Effector memory CD8-positive, alpha-beta T cell (primary cell): ENCODE measurements around the gene KDM2B.
A peak's percentile ranks its signal among the peaks of the same experiment; 100 is the strongest.

Source experiments
- ATAC-seq: fragments of 150-1000 bp; cut with Tn5 transposase; replicated peaks from 2 replicates; pipeline ENCODE4 v1.10.0; 2021; ENCODE audit warnings: mild to moderate bottlenecking, moderate library complexity
- DNase-seq, 3 experiments: peaks; one replicate each; pipeline ENCODE4 v3.0.0; 2021
- H3K27ac Mint-ChIP-seq, 2 donors: one replicate each; pipeline ENCODE4 v1.8.0; 2022; ENCODE audit warnings: mild to moderate bottlenecking in 2 of 2, mixed read lengths in 2 of 2, moderate library complexity in 2 of 2
- H3K27me3 Mint-ChIP-seq, 2 donors: one replicate each; pipeline ENCODE4 v1.8.0; 2022; ENCODE audit warnings: mixed read lengths in 2 of 2
- H3K36me3 Mint-ChIP-seq: one replicate; pipeline ENCODE4 v1.8.0; 2022; ENCODE audit warnings: mild to moderate bottlenecking, moderate library complexity, mixed read lengths; ENCODE audit not compliant: insufficient read depth
- H3K4me1 Mint-ChIP-seq, 2 donors: one replicate each; pipeline ENCODE4 v1.8.0; 2022; ENCODE audit warnings: low read depth in 2 of 2, mixed read lengths in 2 of 2
- H3K4me3 Mint-ChIP-seq, 2 donors: one replicate each; pipeline ENCODE4 v1.8.0; 2022; ENCODE audit warnings: mild to moderate bottlenecking in 2 of 2, mixed read lengths in 2 of 2, moderate library complexity in 2 of 2
- H3K9me3 Mint-ChIP-seq, 2 donors: one replicate each; pipeline ENCODE4 v1.8.0; 2022; ENCODE audit warnings: mixed read lengths in 2 of 2

Gene KDM2B

GRCh38 chr12:121568518-121568917 is 12.3 kb downstream of the KDM2B start:
- Mint-ChIP-seq H3K4me3 (no peak overlapping the region), H3K36me3 (peaks cover 50% of the 10 kb centered on the region), H3K27me3 (no peaks in the 10 kb centered on the region), H3K4me1 (peaks cover 16 to 19% of the 10 kb centered on the region in 2 donors), H3K9me3 (no peaks in the 10 kb centered on the region), H3K27ac (no peak overlapping the region)
- DNase-seq = no peak
- no peak for ATAC-seq

GRCh38 chr12:121565076-121565475 is 15.7 kb downstream of the KDM2B start:
- ATAC-seq = no peak
- no peak overlapping the region for H3K4me3 Mint-ChIP-seq
- H3K27ac Mint-ChIP-seq = no peak overlapping the region
- H3K27me3 Mint-ChIP-seq = no peaks in the 10 kb centered on the region
- peaks cover 33% of the 10 kb centered on the region for H3K36me3 Mint-ChIP-seq
- peaks cover 10% of the 10 kb centered on the region in 2 donors for H3K4me1 Mint-ChIP-seq
- no peak for DNase-seq
- no peaks in the 10 kb centered on the region for H3K9me3 Mint-ChIP-seq

- Mint-ChIP-seq H3K27ac (peak overlapping the region in 1 of 2 donors; percentile 35), H3K27me3 (no peaks in the 10 kb centered on the region), H3K4me1 (peaks cover 8 to 12% of the 10 kb centered on the region in 2 donors), H3K36me3 (peaks cover 39% of the 10 kb centered on the region), H3K9me3 (no peaks in the 10 kb centered on the region), H3K4me3 (no peak overlapping the region)
- ATAC-seq = no peak
- DNase-seq = no peak
Measured at GRCh38 chr12:121562488-121562887, 18.3 kb downstream of the KDM2B start.

GRCh38 chr12:121561009-121561395 is 19.8 kb downstream of the KDM2B start:
- no peak for ATAC-seq
- Mint-ChIP-seq H3K4me1 (peaks cover 12 to 15% of the 10 kb centered on the region in 2 donors), H3K27ac (no peak overlapping the region), H3K27me3 (no peaks in the 10 kb centered on the region), H3K4me3 (no peak overlapping the region), H3K36me3 (peaks cover 46% of the 10 kb centered on the region), H3K9me3 (no peaks in the 10 kb centered on the region)
- no peak for DNase-seq

DNA sequence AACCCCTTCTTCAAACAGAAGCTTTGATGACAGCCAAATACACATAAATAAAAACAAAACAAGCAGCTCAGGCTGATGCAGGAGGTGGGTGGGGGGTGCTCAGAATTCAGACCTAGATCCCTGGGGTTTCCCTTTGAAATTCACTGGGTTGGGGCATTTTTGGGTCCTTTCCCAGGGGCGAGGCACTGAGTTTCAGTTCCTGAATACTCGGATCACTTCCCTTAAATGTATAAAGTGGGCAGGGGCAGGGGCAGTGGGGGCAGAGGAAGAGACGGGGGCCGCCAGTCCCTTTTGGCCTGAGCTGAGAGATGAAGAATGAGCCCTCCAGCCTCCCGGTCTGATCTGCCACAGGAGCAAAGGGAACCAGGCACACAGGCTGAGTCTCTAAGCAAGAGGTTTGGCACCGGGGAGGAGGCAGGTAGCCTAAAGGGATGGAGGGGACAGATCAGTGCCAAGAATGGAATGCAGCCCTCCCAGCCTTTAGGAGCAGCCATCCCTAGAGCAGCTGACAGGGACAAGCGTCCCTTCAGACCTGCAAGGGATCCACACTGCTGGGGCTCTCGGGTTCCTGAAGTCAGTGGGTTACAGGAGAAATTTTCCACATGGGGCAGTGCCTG is 20.3 kb downstream of the KDM2B start:
- DNase-seq = no peak

DNA sequence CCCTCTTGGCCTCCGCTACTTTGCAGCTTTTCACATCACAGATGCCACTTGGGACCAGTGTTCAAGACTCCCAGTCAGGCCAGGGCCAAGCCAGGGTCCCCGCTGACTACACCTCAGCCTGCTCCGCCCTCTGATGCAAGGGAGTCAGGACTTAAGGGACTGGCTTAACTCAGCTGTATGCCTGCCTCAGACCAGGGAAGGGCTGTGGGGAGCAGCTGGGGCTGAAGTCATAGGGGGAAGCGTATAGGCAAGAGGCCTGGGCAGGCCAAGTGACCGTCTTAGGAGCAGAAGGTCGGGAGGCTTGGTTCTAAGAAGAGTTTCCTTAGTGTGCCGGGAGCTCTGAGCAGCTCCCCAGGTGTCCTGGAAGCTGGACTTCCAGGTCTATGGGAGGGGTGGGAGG is 21.9 kb downstream of the KDM2B start:
- DNase-seq (no peak), ATAC-seq (no peak)
- H3K9me3 Mint-ChIP-seq = no peaks in the 10 kb centered on the region
- H3K27ac Mint-ChIP-seq = peak overlapping the region; percentile 96 to 98
- no peaks in the 10 kb centered on the region for H3K27me3 Mint-ChIP-seq
- peaks cover 44% of the 10 kb centered on the region for H3K36me3 Mint-ChIP-seq
- H3K4me3 Mint-ChIP-seq = peak overlapping the region; percentile 43 to 58
- peaks cover 12 to 15% of the 10 kb centered on the region in 2 donors for H3K4me1 Mint-ChIP-seq

More for the DNA sequence above, 20.3 kb downstream of the KDM2B start:
- ATAC-seq = no peak
- Mint-ChIP-seq H3K27ac (peak overlapping the region; percentile 82 to 96), H3K4me3 (no peak overlapping the region), H3K4me1 (peaks cover 12 to 15% of the 10 kb centered on the region in 2 donors), H3K9me3 (no peaks in the 10 kb centered on the region), H3K27me3 (no peaks in the 10 kb centered on the region), H3K36me3 (peaks cover 47% of the 10 kb centered on the region)

DNA sequence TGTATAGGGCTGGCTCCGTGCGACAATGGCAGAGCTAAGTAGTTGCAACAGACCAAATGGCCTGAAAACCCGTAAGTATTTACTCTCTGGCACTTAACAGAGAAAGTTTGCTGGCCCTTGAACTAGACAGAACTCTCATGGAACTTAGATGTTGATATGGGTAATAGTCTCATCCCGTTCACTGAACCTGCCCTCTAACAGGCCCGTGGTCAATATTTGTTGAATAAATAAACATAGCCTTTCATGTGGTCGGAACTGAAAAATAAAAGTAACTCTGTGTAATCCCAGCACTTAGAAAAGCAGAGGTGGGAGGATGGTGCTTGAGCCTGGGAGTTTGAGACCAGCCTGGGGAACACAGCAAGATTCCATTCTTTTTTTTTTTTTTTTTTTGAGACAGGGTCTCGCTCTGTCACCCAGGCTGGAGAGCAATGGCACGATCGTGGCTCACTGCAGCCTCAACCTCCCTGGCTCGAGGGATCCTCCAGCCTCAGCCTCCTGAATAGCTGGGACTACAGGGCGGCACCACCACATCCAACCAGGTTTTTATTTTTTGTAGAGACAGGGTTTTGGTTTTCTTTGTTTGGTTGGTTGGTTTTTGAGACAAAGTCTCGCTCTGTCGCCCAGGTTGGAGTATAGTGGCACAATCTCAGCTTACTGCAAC is 29.7 kb downstream of the KDM2B start:
- peak overlapping the region; percentile 31 to 42 for H3K4me3 Mint-ChIP-seq
- H3K36me3 Mint-ChIP-seq = peaks cover 39% of the 10 kb centered on the region
- H3K9me3 Mint-ChIP-seq = no peaks in the 10 kb centered on the region
- ATAC-seq (no peak), DNase-seq (no peak)
- peaks cover 10 to 11% of the 10 kb centered on the region in 2 donors for H3K4me1 Mint-ChIP-seq
- H3K27me3 Mint-ChIP-seq = no peaks in the 10 kb centered on the region
- peak overlapping the region; percentile 96 to 97 for H3K27ac Mint-ChIP-seq

DNA sequence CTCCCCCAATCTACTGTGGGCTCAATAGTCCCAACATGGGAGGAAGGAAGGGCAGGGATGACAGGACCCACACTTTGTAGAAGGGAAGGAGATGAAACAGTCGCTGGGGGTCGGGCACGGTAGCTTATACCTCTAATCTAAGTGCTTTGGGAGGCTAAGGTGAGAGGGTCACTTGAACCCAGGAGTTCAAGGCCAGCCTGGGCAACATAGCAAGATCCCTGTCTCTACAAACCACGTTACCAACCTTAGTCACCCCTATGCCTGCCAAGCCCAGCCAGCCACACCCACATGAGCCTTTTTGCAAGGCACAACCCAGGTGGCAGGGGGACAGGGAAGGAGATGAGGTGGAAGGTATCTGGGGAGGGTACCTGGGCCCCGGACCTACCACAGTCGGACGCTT is 31.7 kb downstream of the KDM2B start:
- H3K27ac Mint-ChIP-seq = no peak overlapping the region
- H3K9me3 Mint-ChIP-seq = no peaks in the 10 kb centered on the region
- no peak for ATAC-seq
- no peak for DNase-seq
- peaks cover 46% of the 10 kb centered on the region for H3K36me3 Mint-ChIP-seq
- H3K4me1 Mint-ChIP-seq = peaks cover 10 to 12% of the 10 kb centered on the region in 2 donors
- no peaks in the 10 kb centered on the region for H3K27me3 Mint-ChIP-seq
- H3K4me3 Mint-ChIP-seq = no peak overlapping the region

DNA sequence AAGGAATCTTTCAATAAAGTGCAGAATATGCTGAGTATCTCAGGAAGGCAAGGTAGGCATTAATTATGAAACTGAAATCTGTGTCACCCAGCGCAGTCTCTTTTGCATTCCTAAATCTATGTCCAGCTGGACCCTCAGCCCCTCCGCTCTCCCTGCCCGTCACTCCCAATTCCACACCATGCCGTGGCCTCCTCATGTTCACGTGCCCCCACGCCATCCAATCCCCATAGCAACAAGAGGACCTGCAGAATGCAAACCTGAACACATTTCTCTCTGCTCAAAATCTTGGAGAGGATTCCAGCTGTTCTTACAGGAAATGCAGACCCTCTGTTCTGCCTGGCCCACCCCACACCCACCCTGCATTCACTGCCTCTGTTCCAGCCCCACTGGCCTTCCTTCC is 35.3 kb downstream of the KDM2B start:
- Mint-ChIP-seq H3K27me3 (no peaks in the 10 kb centered on the region), H3K36me3 (peaks cover 38% of the 10 kb centered on the region), H3K9me3 (no peaks in the 10 kb centered on the region), H3K4me1 (peaks cover 0 to 8% of the 10 kb centered on the region in 2 donors), H3K4me3 (no peak overlapping the region), H3K27ac (no peak overlapping the region)
- ATAC-seq = no peak
- DNase-seq = no peak

DNA sequence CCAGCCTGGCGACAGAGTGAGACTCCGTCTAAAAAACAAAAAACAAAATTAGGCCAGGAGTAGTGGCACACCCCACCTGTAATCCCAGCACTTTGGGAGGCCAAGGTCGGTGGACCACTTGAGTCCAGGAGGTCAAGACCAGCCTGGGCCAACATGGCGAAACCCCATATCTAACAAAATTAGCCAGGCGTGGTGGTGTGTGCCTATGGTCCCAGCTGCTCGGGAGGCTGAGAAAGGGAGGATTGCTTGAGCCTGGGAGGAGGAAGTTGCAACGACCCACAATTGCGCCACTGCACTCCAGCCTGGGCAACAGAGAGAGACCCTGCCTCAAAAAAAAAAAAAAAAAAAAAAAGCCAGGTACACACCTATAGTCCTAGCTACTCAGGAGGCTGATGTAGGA is 37.0 kb downstream of the KDM2B start:
- H3K9me3 Mint-ChIP-seq = no peaks in the 10 kb centered on the region
- no peaks in the 10 kb centered on the region for H3K27me3 Mint-ChIP-seq
- no peak overlapping the region for H3K4me3 Mint-ChIP-seq
- H3K27ac Mint-ChIP-seq = no peak overlapping the region
- ATAC-seq (no peak), DNase-seq (no peak)
- H3K36me3 Mint-ChIP-seq = peaks cover 40% of the 10 kb centered on the region
- peaks cover 10 to 16% of the 10 kb centered on the region in 2 donors for H3K4me1 Mint-ChIP-seq

GRCh38 chr12:121539908-121540307 is 40.9 kb downstream of the KDM2B start:
- Mint-ChIP-seq H3K9me3 (no peaks in the 10 kb centered on the region), H3K4me1 (peaks cover 41 to 43% of the 10 kb centered on the region in 2 donors), H3K4me3 (no peak overlapping the region), H3K27ac (peak overlapping the region; percentile 28 to 44), H3K27me3 (no peaks in the 10 kb centered on the region), H3K36me3 (peaks cover 47% of the 10 kb centered on the region)
- no peak for ATAC-seq
- no peak for DNase-seq

GRCh38 chr12:121538699-121539061 is 42.1 kb downstream of the KDM2B start:
- Mint-ChIP-seq H3K36me3 (peaks cover 48% of the 10 kb centered on the region), H3K4me1 (peaks cover 49 to 50% of the 10 kb centered on the region in 2 donors), H3K27me3 (no peaks in the 10 kb centered on the region), H3K4me3 (peak overlapping the region; percentile 83 to 85), H3K27ac (peak overlapping the region; percentile 93 to 95), H3K9me3 (no peaks in the 10 kb centered on the region)
- DNase-seq (no peak), ATAC-seq (no peak)

- H3K4me1 Mint-ChIP-seq = peaks cover 54 to 56% of the 10 kb centered on the region in 2 donors
- no peaks in the 10 kb centered on the region for H3K27me3 Mint-ChIP-seq
- peak overlapping the region; percentile 83 to 85 for H3K4me3 Mint-ChIP-seq
- peak; percentile 35 for ATAC-seq
- peaks cover 52% of the 10 kb centered on the region for H3K36me3 Mint-ChIP-seq
- peak in 2 of 3 experiments; percentile 54 to 58 for DNase-seq
- peak overlapping the region; percentile 93 to 95 for H3K27ac Mint-ChIP-seq
- no peaks in the 10 kb centered on the region for H3K9me3 Mint-ChIP-seq
Measured at GRCh38 chr12:121537814-121538698, 42.8 kb downstream of the KDM2B start.
